Trophoblast cell (in vitro differentiated cells and primary cell): ENCODE results near the gene PFDN6.

ENCODE experiments used
- DNase-seq, 2 donors: peaks; one replicate each; pipeline ENCODE4 v3.0.0-alpha.2; 2016
- H2AFZ ChIP-seq: 2 replicates; pipeline ENCODE4 v1.6.1; 2013; ENCODE audit warnings: low read length, moderate library complexity, mild to moderate bottlenecking; ENCODE audit not compliant: insufficient read depth, poor library complexity
- H2AK5ac ChIP-seq: 2 replicates; pipeline ENCODE4 v1.6.1; 2013; ENCODE audit warnings: mild to moderate bottlenecking, low read length
- H2BK120ac ChIP-seq: 2 replicates; pipeline ENCODE4 v1.6.1; 2013; ENCODE audit warnings: low read length, mild to moderate bottlenecking, moderate library complexity; ENCODE audit not compliant: insufficient read depth, poor library complexity
- H2BK12ac ChIP-seq: 2 replicates; pipeline ENCODE4 v1.6.1; 2013; ENCODE audit warnings: mild to moderate bottlenecking, low read length, moderate library complexity
- H2BK5ac ChIP-seq: 2 replicates; pipeline ENCODE4 v1.6.1; 2013; ENCODE audit warnings: low read length, low read depth, moderate library complexity, mild to moderate bottlenecking; ENCODE audit not compliant: poor library complexity
- H3K14ac ChIP-seq: 2 replicates; pipeline ENCODE4 v1.6.1; 2013; ENCODE audit warnings: mild to moderate bottlenecking, low read length
- H3K18ac ChIP-seq: 2 replicates; pipeline ENCODE4 v1.6.1; 2013; ENCODE audit warnings: mild to moderate bottlenecking, low read length
- H3K23ac ChIP-seq: 2 replicates; pipeline ENCODE4 v1.6.1; 2013; ENCODE audit warnings: low read length
- H3K27ac ChIP-seq: 2 replicates; pipeline ENCODE4 v1.5.1; 2013; ENCODE audit warnings: low read depth, mild to moderate bottlenecking, inconsistent platforms, low read length, moderate library complexity
- H3K27me3 ChIP-seq: 2 replicates; pipeline ENCODE4 v1.6.1; 2013; ENCODE audit warnings: inconsistent platforms, mild to moderate bottlenecking, low read length, moderate library complexity; ENCODE audit not compliant: insufficient read depth
- H3K36me3 ChIP-seq, 2 experiments: 1 replicate in 1 of 2; 2 replicates in 1 of 2; pipeline ENCODE4 v1.6.1; 2013; ENCODE audit warnings: low read length in 2 of 2, mild to moderate bottlenecking in 2 of 2, moderate library complexity in 1 of 2; ENCODE audit not compliant: insufficient read depth in 2 of 2, control insufficient read depth in 1 of 2
- H3K4ac ChIP-seq: 2 replicates; pipeline ENCODE4 v1.6.1; 2013; ENCODE audit warnings: low read depth, mild to moderate bottlenecking, low read length, moderate library complexity
- H3K4me1 ChIP-seq, 2 experiments: 1 replicate in 1 of 2; 2 replicates in 1 of 2; pipeline ENCODE4 v1.6.1; 2013; ENCODE audit warnings: low read length in 2 of 2, mild to moderate bottlenecking in 2 of 2, moderate library complexity in 1 of 2; ENCODE audit not compliant: insufficient read depth in 2 of 2, control insufficient read depth in 1 of 2
- H3K4me2 ChIP-seq: 2 replicates; pipeline ENCODE4 v1.6.1; 2013; ENCODE audit warnings: inconsistent platforms, mild to moderate bottlenecking, low read length, moderate library complexity
- H3K4me3 ChIP-seq: 2 replicates; pipeline ENCODE4 v1.5.1; 2013; ENCODE audit warnings: mild to moderate bottlenecking, low read depth, low read length, inconsistent platforms
- H3K79me1 ChIP-seq: one replicate; pipeline ENCODE4 v1.6.1; 2013; ENCODE audit warnings: low read length
- H3K79me2 ChIP-seq: 2 replicates; pipeline ENCODE4 v1.6.1; 2013; ENCODE audit warnings: low read length, mild to moderate bottlenecking; ENCODE audit not compliant: control insufficient read depth, insufficient read depth, poor library complexity
- H3K9ac ChIP-seq: 2 replicates; pipeline ENCODE4 v1.6.1; 2013; ENCODE audit warnings: mild to moderate bottlenecking, low read length
- H3K9me3 ChIP-seq: 2 replicates; pipeline ENCODE4 v1.6.1; 2013; ENCODE audit warnings: low read depth, mild to moderate bottlenecking, control low read depth, inconsistent platforms, low read length; ENCODE audit not compliant: insufficient read depth
- H4K12ac ChIP-seq: 2 replicates; pipeline ENCODE4 v1.6.1; 2013; ENCODE audit warnings: low read depth, mild to moderate bottlenecking, low read length, moderate library complexity
- H4K8ac ChIP-seq: 2 replicates; pipeline ENCODE4 v1.6.1; 2013; ENCODE audit warnings: low read depth, mild to moderate bottlenecking, low read length, moderate library complexity
- H4K91ac ChIP-seq: one replicate; pipeline ENCODE4 v1.6.1; 2013; ENCODE audit warnings: low read depth, mild to moderate bottlenecking, low read length, moderate library complexity
- WGBS: extraction: QIAGEN DNeasy Blood & Tissue Kit; methylation state at CpG from one replicate; pipeline ENCODE4 v1.1.7; 2013; ENCODE audit warnings: missing lambda C conversion rate; ENCODE audit not compliant: insufficient read length, insufficient coverage; ENCODE audit errors: extremely low coverage; 5-methylcytosine and 5-hydroxymethylcytosine counted together

Gene PFDN6

DNA sequence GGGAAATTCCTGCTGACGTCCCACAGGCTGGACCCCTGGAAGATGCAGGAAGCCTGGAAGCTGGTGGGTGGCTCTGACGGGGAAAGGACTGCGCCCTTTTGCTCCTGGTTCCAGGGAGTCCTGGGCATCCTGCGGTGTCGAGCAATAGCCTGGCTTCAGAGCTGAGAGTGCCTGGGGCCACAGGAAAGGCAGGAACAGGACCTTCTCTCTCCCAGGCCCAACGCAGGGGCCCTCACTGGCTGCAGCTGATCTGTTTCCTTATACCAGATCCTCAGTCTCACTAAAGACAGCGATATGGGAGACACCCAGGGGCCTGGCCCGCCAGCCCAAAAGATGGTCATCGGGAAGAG is 11.0 kb upstream of the PFDN6 start:
- no CpG with 5 or more reads among the region's 9 CpGs for WGBS
- H3K79me1 ChIP-seq: peaks cover 9% of the 10 kb centered on the region
- no peak for DNase-seq

DNA sequence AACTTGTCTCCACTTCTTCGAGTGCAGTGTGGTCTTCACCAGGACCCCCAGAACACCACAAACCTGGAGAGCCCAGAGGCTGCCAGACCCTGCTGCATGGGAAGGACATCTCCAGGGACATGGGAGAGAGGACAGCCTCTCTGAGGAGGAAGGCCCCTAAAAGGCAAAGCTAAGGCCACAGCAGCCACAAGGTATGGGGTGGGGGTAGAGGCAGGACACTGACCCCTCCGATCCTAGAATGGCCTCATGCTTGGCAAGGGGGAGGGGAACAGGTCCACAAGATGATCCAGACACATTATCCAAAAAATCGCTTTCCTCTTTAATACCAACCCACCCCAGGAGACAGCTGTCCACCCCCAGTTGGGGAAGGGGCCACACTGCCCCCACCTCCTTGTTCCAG is 10.6 kb upstream of the PFDN6 start:
- Histone ChIP-seq H3K36me3 (peaks cover 51 to 59% of the 10 kb centered on the region in 2 experiments), H3K4me3 (no peak overlapping the region), H3K4me1 (peaks cover 3 to 12% of the 10 kb centered on the region in 2 experiments), H3K79me2 (peaks cover 10% of the 10 kb centered on the region), H3K18ac (no peak overlapping the region), H2AK5ac (no peak overlapping the region), H3K14ac (no peak overlapping the region), H3K9me3 (no peaks in the 10 kb centered on the region), H3K9ac (no peak overlapping the region), H3K23ac (no peak overlapping the region), H2BK5ac (no peak overlapping the region), H3K4ac (no peak overlapping the region), H4K12ac (no peak overlapping the region), H3K27me3 (no peaks in the 10 kb centered on the region), H4K91ac (no peak overlapping the region), H4K8ac (no peak overlapping the region), H2BK120ac (no peak overlapping the region), H3K27ac (no peak overlapping the region), H2BK12ac (no peak overlapping the region), H3K79me1 (peaks cover 9% of the 10 kb centered on the region), H2AFZ (no peak overlapping the region), H3K4me2 (no peak overlapping the region)
- no CpG with 5 or more reads among the region's 3 CpGs for WGBS
- no peak for DNase-seq

More for the DNA sequence above, 11.0 kb upstream of the PFDN6 start:
- peaks cover 10% of the 10 kb centered on the region for H3K79me2 ChIP-seq
- H3K4me3 ChIP-seq: no peak overlapping the region
- H3K4me2 ChIP-seq: no peak overlapping the region
- no peak overlapping the region for H2BK120ac ChIP-seq
- H3K27me3 ChIP-seq: no peaks in the 10 kb centered on the region
- H2AFZ ChIP-seq: no peak overlapping the region
- no peak overlapping the region for H3K14ac ChIP-seq
- no peaks in the 10 kb centered on the region for H3K9me3 ChIP-seq
- H3K4me1 ChIP-seq: peaks cover 3 to 12% of the 10 kb centered on the region in 2 experiments
- no peak overlapping the region for H4K8ac ChIP-seq
- H2BK5ac ChIP-seq: no peak overlapping the region
- no peak overlapping the region for H4K91ac ChIP-seq
- no peak overlapping the region for H3K18ac ChIP-seq
- no peak overlapping the region for H3K9ac ChIP-seq
- no peak overlapping the region for H2BK12ac ChIP-seq
- H3K23ac ChIP-seq: no peak overlapping the region
- peak overlapping the region; percentile 1 for H4K12ac ChIP-seq
- peak overlapping the region; percentile 27 for H2AK5ac ChIP-seq
- peak overlapping the region; percentile 9 for H3K4ac ChIP-seq
- peaks cover 47 to 58% of the 10 kb centered on the region in 2 experiments for H3K36me3 ChIP-seq
- H3K27ac ChIP-seq: no peak overlapping the region

DNA sequence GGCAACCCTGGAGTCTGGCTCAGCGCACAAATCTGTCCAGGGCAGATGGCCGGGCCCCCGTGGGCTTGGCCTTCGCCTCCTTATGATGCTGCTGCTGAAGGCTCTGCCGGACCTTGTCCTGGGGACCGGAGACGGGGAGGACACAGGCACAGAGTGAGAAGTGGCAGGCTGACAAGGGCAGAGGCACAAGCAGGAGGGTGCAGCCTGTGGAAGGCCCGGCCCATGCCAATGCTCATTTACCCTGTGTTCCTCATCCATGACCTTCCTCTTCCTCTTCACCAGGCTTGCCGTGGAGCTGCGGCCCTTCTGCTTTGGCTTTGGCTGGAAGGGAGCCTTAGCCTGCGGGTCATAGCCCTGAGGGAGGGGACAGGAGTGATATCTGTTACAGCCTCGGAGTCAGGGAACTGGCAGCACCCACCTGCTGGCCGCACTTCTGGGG is 10.1 kb upstream of the PFDN6 start:
- no peak overlapping the region for H4K12ac ChIP-seq
- peaks cover 8% of the 10 kb centered on the region for H3K79me2 ChIP-seq
- WGBS: no CpG with 5 or more reads among the region's 13 CpGs

DNA sequence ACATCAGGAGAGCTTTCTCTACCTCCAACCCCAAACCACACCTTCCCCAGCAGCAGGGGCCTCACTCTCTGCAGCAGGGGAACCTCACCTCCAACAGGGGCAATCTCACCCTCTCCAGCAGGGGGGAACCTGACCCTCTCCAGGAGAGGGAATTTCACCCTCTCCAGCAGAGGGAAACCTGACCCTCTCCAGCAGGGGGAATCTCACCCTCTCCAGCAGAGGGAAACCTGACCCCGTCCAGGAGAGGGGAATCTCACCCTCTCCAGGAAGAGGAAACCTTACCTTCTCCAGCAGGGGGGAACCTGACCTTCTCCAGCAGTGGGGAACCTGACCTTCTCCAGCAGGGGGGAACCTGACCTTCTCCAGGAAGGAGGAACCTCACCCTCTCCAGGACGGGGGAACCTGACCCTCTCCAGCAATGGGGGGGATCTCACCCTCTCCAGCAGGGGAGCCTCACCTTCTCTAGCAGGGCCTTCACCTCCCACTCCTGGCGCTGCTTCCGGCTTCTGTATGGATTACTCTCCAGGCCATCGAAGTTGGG is 9.4 kb upstream of the PFDN6 start:
- Histone ChIP-seq H3K4ac (no peak overlapping the region), H3K4me2 (no peak overlapping the region), H2BK120ac (no peak overlapping the region), H2BK5ac (no peak overlapping the region), H3K27ac (no peak overlapping the region), H3K36me3 (peaks cover 47 to 55% of the 10 kb centered on the region in 2 experiments), H3K23ac (no peak overlapping the region), H2AFZ (no peak overlapping the region), H3K14ac (no peak overlapping the region), H3K9me3 (no peaks in the 10 kb centered on the region), H3K4me1 (peaks cover 3 to 9% of the 10 kb centered on the region in 2 experiments), H4K12ac (no peak overlapping the region), H3K4me3 (no peak overlapping the region), H2AK5ac (no peak overlapping the region), H3K9ac (no peak overlapping the region), H4K91ac (no peak overlapping the region), H3K18ac (no peak overlapping the region), H2BK12ac (no peak overlapping the region), H3K79me2 (peaks cover 8% of the 10 kb centered on the region), H4K8ac (no peak overlapping the region), H3K79me1 (peaks cover 9% of the 10 kb centered on the region), H3K27me3 (no peaks in the 10 kb centered on the region)
- WGBS: no CpG with 5 or more reads among the region's 5 CpGs
- DNase-seq: peak; percentile 49 to 65

More for the DNA sequence above, 10.1 kb upstream of the PFDN6 start:
- Histone ChIP-seq H3K4ac (no peak overlapping the region), H3K9ac (no peak overlapping the region), H3K4me1 (peaks cover 3 to 10% of the 10 kb centered on the region in 2 experiments), H4K91ac (no peak overlapping the region), H2AK5ac (no peak overlapping the region), H2BK12ac (no peak overlapping the region), H3K4me3 (no peak overlapping the region), H3K18ac (no peak overlapping the region), H2BK120ac (no peak overlapping the region), H4K8ac (no peak overlapping the region), H3K36me3 (peaks cover 47 to 58% of the 10 kb centered on the region in 2 experiments), H3K23ac (no peak overlapping the region), H3K79me1 (peaks cover 9% of the 10 kb centered on the region), H2BK5ac (no peak overlapping the region), H2AFZ (no peak overlapping the region), H3K4me2 (no peak overlapping the region), H3K27ac (no peak overlapping the region), H3K14ac (no peak overlapping the region), H3K27me3 (no peaks in the 10 kb centered on the region), H3K9me3 (no peaks in the 10 kb centered on the region)
- no peak for DNase-seq
